ENCODE data around the gene TWF2. TPM values are rescaled to one million over a fixed set of nuclear protein-coding genes. Genes with fewer than 3 reads are reported as not detected.

Gene TWF2
- total and polyA plus RNA-seq, 10 of the 15 experiments (the other 5 are each of a cell fraction or from before 2014, with no cell fraction given) = 0.16 to 106 (median 68.5) TPM

GRCh38 chr3:52231502-52232278, 7.3 kb downstream of the TWF2 start (continued):
- TF ChIP-seq SKIL (IDR thresholded peaks at IDR 0.05; ENCODE audit: low read depth, poor library complexity, severe bottlenecking) (no peak), MLLT1 (IDR thresholded peaks at IDR 0.05) (no peak), PKNOX1 (IDR thresholded peaks at IDR 0.05) (no peak), USF1 (IDR thresholded peaks at IDR 0.05; ENCODE audit: borderline replicate concordance, extremely low read length, insufficient read depth, low read depth, low read length) (no peak), ZNF622 (IDR thresholded peaks at IDR 0.05) (no peak), RB1 (IDR thresholded peaks at IDR 0.05; ENCODE audit: borderline replicate concordance) (no peak), SUPT20H (IDR thresholded peaks at IDR 0.05; ENCODE audit: borderline replicate concordance, control insufficient read depth, low read depth, low read length) (no peak), PAX8 (IDR thresholded peaks at IDR 0.05) (no peak), NFYA (IDR thresholded peaks at IDR 0.05; ENCODE audit: borderline replicate concordance, low read depth, low read length) (no peak), MYC (IDR thresholded peaks at IDR 0.05; ENCODE audit: insufficient read depth, insufficient read length, insufficient replicate concordance, low read length, severe bottlenecking) (no peak), E4F1 (IDR thresholded peaks at IDR 0.05; ENCODE audit: borderline replicate concordance, partially characterized antibody) (no peak), ATF2 (IDR thresholded peaks at IDR 0.05; ENCODE audit: low read length) (no peak), IRF3 (IDR thresholded peaks at IDR 0.05) (no peak), NBN (IDR thresholded peaks at IDR 0.05) (no peak), KDM1A (IDR thresholded peaks at IDR 0.05; ENCODE audit: borderline replicate concordance) (no peak)

Data from GM12878 (cell line).